ENCODE measurements around the gene KAT2A.

- TF ChIP-seq CTCF (IDR thresholded peaks at IDR 0.05; ENCODE audit: insufficient read depth, low read length, poor library complexity, severe bottlenecking), result no peak
- no peak for TF ChIP-seq EZH2phosphoT487 (conservative IDR thresholded peaks at IDR 0.05; ENCODE audit: low read length)
These were observed 34.0 kb downstream of the KAT2A start for GRCh38 chr17:42087042-42087701.
